Activated naive CD4-positive, alpha-beta T cell treated with anti-CD3 and anti-CD28 coated beads, Interleukin-2, amount 50 U/mL, for 16 hours (primary cell): ENCODE results near the gene MRPL42.
"Not testable (repeated sequence)": the region's sequence is repeated elsewhere in the genome, so short reads cannot be mapped to it uniquely, and the experiment has no call there.

Experiments
- DNase-seq: peaks from one replicate; pipeline ENCODE4 v3.0.0-alpha.2; 2020

MRPL42 gene

GRCh38 chr12:93467351-93468007, at the start of gene MRPL42:
TSS of gene MRPL42 (plus strand) at chr12:93467514. CDS start at chr12:93469286, 1,772 bp downstream.
- DNase-seq, result peak; percentile 92

- no peak for DNase-seq
Observed at GRCh38 chr12:93417967-93418480, 49.3 kb upstream of the MRPL42 start.

- DNase-seq, result no peak
Observed at GRCh38 chr12:93419388-93420034, 47.8 kb upstream of the MRPL42 start.

DNA sequence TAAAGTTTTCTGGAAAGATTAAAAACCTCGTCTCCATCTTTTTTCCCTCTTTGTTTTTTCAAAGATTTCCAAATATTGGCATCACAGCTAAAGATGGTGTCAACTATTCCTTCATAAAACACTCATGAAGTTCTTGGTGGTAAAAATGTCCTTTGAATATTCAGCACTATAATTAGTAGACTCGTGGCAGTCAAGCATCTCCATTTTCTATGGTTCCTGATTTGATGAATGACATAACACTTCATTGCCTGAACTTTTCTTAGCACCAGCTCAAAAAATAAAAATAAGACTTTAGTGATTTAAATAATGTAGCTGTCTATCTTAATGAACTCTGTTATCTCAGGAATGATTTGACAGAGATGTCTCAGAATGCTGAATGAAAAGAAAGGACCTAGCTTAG, 45.3 kb upstream of the MRPL42 start:
- no peak for DNase-seq

DNA sequence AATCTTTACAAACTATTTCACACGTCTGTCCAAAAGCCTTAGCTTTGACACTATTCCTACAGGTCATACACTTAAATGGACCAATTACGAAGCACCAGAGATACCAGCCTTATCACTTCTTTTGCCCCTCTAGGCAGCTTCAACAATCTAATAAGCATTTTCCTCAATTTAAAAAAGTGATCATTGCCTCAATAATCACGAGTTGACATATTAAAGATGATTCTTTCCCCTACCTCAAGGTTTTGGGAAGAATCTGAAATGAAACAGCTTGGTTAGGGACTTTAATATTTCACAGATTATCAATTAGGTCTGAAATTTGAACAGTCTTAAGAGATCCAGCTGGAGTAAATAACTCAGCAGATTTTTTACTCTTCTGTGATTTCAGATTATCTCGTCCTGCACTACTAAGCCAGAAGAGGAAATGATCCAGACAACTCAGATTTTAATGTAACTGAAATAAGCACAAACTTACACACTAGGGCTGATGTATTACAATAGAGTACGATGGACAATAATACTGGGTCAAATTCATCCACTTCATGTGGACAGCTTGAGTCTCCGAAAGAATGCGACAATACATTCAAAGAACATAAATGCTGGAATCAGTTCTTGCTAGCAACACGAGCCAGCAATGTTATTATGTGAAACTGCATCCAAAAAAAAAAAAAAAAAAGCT, 41.4 kb upstream of the MRPL42 start:
- no peak for DNase-seq

GRCh38 chr12:93426412-93426805, 40.9 kb upstream of the MRPL42 start:
- no peak for DNase-seq

- DNase-seq, result no peak
Observed at GRCh38 chr12:93427779-93428564, 39.3 kb upstream of the MRPL42 start.

GRCh38 chr12:93429448-93429847, 37.9 kb upstream of the MRPL42 start:
- DNase-seq, result no peak

GRCh38 chr12:93429852-93430251, 37.5 kb upstream of the MRPL42 start:
- no peak for DNase-seq

DNA sequence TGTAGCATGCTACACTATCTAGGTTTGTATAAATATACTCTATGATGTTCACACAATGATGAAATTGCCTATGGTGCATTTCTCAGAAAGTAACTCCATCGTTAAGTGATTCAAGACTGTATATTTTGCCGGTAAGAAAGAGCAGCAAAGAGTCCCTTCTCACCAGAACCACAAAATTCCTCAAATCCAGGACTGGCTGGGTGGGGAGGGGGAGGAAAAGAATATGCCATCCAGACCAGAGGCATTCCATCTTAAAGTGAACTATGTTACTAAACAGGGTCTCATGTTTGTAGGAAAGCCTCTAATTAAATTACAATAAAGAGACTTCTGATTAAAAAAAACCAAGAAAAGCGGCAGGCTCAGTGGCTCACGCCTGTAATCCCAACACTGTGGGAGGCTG, 37.0 kb upstream of the MRPL42 start:
- DNase-seq, result no peak

DNA sequence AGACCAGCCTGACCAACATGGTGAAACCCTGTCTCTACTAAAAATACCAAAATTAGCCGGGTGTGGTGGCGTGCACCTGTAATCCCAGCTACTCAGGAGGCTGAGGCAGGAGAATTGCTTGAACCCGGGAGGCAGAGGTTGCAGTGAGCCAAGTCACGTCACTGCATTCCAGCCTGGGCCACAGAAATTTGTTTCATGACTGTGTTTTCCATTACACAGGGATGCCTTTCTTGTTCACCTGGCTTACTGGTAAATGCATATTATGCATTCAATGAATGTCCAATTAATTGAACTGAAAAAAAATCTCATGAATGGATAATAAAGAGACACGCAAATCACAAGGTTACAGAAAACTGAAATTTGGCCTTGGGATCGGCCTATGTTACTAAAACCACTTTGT, 35.3 kb upstream of the MRPL42 start:
- DNase-seq, result not testable (repeated sequence)

DNA sequence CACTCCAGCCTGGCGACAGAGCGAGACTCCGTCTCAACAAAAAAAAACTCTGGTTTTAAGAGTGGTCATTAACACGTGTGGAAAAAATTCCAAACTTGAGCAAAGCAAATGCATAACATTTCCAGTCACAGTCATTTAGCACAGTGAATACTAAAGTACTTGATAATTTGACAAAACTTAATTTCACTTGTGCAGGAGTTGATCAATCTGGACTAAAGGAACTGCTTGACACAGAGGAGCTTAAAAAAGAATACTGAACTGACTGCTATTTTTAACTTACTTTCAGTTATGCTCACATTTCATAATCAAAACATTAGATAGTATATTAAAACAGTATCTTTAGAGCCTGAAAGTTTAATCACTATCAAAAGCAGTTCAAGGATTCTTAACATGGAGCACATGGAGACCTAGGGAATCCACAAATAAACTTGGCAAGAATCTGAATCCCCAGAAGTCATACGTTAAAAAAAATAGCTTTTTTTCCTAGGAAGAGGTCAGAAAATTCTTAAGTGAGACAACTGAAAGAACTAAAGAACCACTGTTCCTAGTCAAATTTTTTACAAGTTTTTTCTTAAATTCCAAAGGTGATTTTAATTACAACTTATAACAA, 33.0 kb upstream of the MRPL42 start:
- no peak for DNase-seq

DNA sequence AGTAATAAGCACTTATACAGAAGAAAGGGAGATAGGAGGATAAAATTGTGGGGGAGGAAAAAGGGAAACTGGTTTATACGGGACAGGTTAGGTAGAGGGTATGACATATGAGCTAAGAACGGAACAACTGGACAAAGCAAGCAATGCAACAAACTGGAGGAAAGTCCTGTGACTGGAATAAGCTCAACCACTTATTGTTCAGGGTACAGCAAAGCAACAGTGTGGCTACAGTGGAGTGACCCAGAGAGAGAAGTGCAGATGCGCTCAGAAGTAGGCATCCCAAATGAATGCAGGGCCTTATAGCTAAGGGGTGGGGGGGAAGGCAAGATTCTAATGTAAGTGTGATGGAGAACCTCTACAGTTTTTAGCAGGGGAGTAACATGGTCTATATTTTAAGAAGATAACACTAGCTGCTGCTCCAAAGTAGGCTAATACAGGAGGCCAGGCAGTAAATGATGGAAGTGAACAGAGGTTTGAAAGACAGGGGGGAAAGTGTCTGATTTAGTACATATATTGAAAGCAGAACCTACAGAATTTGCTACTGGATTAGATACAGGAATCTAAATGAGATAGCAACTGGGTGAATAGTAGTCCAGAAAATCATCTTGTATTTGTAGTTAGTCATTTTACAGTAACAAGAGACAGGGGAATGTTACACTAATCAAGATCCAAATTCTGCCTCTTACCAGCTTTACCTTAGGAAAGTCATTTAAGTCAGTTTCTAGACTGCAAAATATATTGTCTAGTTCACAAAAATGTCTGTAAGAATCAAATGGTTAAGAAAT, 28.9 kb upstream of the MRPL42 start:
- DNase-seq, result no peak

- DNase-seq, result no peak
Observed at GRCh38 chr12:93440043-93440835, 27.1 kb upstream of the MRPL42 start.

GRCh38 chr12:93441081-93441616, 26.2 kb upstream of the MRPL42 start:
- DNase-seq, result peak; percentile 32

GRCh38 chr12:93441617-93442410, 25.5 kb upstream of the MRPL42 start, which contains the start of gene UBE2N:
TSS of gene UBE2N (minus strand) at chr12:93441947. CDS start at chr12:93441884, 63 bp downstream.
- peak; percentile 98 for DNase-seq

DNA sequence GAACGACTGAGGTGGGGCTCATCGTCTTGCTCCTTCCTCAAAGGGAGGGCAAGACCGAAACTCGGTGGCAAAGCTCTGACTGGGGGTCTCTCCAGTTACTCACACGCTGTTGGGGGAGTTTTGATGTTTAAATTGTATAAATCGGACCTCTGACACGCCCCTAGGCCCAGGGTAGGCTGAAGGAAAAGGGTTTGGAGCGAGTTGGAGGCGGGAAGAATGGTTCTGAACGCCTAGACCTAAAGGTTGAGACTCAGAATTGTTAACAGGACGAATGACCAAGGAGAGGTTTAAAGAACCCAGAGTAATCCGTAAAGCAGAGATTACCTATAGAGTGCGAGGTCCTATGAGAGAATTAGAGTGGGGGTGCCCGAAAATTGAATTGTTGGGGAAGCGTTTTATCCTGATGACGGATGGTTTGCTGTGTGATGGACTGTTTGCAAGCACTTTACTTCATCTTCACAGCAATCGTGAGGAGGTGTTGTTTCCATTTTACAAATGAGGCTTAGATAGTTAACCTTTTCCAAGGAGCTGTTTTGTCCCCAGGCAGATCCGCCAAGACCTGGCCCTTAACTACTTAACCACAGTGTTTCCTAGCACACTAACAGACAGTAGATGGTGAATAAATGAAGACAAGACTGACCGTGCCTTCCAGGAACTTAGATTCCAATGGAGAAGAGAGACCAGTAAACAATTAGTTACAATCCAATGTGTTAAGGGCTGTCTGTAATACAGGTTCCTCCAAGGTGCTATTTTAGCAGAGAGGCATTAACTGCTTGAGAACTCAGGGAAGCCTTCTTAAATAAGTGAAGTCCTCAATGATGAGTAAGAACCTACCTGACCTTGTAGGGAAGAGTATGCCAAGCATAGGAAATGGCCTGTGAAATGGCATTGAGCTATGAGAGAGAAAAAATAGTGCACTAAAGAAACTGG, 24.6 kb upstream of the MRPL42 start:
- DNase-seq, result no peak

GRCh38 chr12:93443576-93443975, 23.7 kb upstream of the MRPL42 start:
- DNase-seq, result no peak
